GM12892 (cell line): ENCODE results near the gene RNASE4.
"Not testable (repeated sequence)": the region's sequence is repeated elsewhere in the genome, so short reads cannot be mapped to it uniquely, and the experiment has no call there.

Experiments used
- DNase-seq: peaks from one replicate; pipeline ENCODE4 v3.0.0; 2011; ENCODE audit not compliant: insufficient read length
- FAIRE-seq: peaks from 2 replicates; lab custom pipeline; 2011; peaks lifted over from hg19 to GRCh38; lab: Jason Lieb, UNC
- POLR2A ChIP-seq: IDR thresholded peaks from 2 replicates; pipeline ENCODE4 v1.6.1; 2011; ENCODE audit warnings: low read depth, low read length, control low read depth
- POLR2AphosphoS5 ChIP-seq: IDR thresholded peaks from 2 replicates; pipeline ENCODE4 v1.6.1; 2011; ENCODE audit warnings: low read depth, low read length, control low read depth
- TAF1 ChIP-seq: IDR thresholded peaks from 2 replicates; pipeline ENCODE4 v1.6.1; 2011; ENCODE audit warnings: low read depth, mild to moderate bottlenecking, control low read depth, low read length, borderline replicate concordance

The RNASE4 gene

GRCh38 chr14:20734430-20734806 lies 50.1 kb downstream of the RNASE4 start:
- DNase-seq: no peak
- TF ChIP-seq POLR2AphosphoS5: no peak
- no peak for TF ChIP-seq POLR2A
- no peak for TF ChIP-seq TAF1
- no peak for FAIRE-seq

GRCh38 chr14:20738292-20738691 lies 53.9 kb downstream of the RNASE4 start:
- not testable (repeated sequence) for FAIRE-seq, DNase-seq

- TF ChIP-seq POLR2A (no peak), TAF1 (no peak), POLR2AphosphoS5 (no peak)
- DNase-seq: no peak
- no peak for FAIRE-seq
These were observed 57.8 kb downstream of the RNASE4 start for GRCh38 chr14:20742132-20742531.

GRCh38 chr14:20743556-20743955 lies 59.2 kb downstream of the RNASE4 start:
- DNase-seq: no peak
- no peak for TF ChIP-seq POLR2A
- no peak for TF ChIP-seq TAF1
- FAIRE-seq: no peak

GRCh38 chr14:20745571-20746358 lies 61.4 kb downstream of the RNASE4 start, which contains the start of gene EDDM3A:
Gene EDDM3A, plus strand, starts transcription at chr14:20745887. Its CDS starts 1,694 bp downstream, at chr14:20747581.
- no peak for TF ChIP-seq TAF1
- TF ChIP-seq POLR2AphosphoS5: no peak
- TF ChIP-seq POLR2A: no peak
- no peak for FAIRE-seq
- DNase-seq: no peak

GRCh38 chr14:20746566-20746965 lies 62.2 kb downstream of the RNASE4 start:
- DNase-seq (no peak), FAIRE-seq (no peak)
- TF ChIP-seq POLR2A (no peak), TAF1 (no peak), POLR2AphosphoS5 (no peak)

GRCh38 chr14:20748439-20748838 lies 64.1 kb downstream of the RNASE4 start:
- DNase-seq (no peak), FAIRE-seq (no peak)
- TF ChIP-seq TAF1 (no peak), POLR2A (no peak), POLR2AphosphoS5 (no peak)

GRCh38 chr14:20750194-20750593 lies 65.8 kb downstream of the RNASE4 start:
- FAIRE-seq: no peak
- DNase-seq: no peak
- no peak for TF ChIP-seq POLR2AphosphoS5
- no peak for TF ChIP-seq TAF1
- no peak for TF ChIP-seq POLR2A
